GM18502 (cell line): ENCODE results near the gene OR8G1.
"Not testable (repeated sequence)": the region's sequence is repeated elsewhere in the genome, so short reads cannot be mapped to it uniquely, and the experiment has no call there.

Experiments used
- ATAC-seq: cut with Tn5 transposase; IDR thresholded peaks from one replicate; pipeline ENCODE4 v1.9.1; 2021; ENCODE audit warnings: mild to moderate bottlenecking; ENCODE audit not compliant: unreplicated experiment, poor library complexity

The OR8G1 gene, protein sequence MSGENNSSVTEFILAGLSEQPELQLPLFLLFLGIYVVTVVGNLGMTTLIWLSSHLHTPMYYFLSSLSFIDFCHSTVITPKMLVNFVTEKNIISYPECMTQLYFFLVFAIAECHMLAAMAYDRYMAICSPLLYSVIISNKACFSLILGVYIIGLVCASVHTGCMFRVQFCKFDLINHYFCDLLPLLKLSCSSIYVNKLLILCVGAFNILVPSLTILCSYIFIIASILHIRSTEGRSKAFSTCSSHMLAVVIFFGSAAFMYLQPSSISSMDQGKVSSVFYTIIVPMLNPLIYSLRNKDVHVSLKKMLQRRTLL

GRCh38 chr11:124240621-124241397 is at the start of gene OR8G1:
Gene OR8G1 (plus strand): TSS chr11:124241095. CDS start chr11:124249676, 8,581 bp downstream.
- no peak for ATAC-seq

DNA sequence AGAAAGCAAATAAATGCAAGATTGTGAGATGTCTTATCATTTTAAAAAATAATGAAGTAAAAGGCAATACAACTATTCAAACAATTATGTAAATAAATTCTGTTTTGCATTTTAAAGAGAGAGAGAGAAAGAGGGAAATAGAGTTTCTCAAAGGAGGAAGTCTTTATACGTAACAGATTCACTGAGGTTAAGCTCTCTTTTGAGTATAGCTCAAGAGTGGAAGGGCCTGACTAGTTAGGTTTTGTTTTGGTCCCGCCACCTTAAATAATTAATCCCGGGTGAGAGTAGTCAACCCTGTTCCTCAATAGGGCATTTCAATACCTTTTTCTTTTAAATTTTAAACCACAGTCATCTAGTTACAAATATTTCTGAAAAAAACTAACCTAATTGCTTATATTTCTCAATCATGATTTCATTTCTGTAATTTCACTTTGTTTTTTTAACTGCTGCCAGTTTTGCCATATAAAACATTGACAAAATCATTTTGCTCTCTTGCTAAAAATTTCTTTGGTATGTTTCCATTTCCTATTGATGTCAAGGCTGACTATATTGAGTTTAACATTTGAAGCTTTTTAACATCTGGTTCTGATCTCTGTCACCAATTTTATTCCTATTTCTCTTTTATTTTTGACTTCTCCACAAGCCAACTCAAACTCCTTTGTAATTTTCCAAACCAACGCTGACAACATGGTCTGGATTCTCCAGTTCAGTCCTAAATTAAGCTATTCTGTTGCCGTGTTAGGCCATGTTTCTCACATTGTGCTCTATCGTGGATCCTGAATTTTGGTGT is 47.5 kb upstream of the OR8G1 start:
- peak; percentile 63 for ATAC-seq

DNA sequence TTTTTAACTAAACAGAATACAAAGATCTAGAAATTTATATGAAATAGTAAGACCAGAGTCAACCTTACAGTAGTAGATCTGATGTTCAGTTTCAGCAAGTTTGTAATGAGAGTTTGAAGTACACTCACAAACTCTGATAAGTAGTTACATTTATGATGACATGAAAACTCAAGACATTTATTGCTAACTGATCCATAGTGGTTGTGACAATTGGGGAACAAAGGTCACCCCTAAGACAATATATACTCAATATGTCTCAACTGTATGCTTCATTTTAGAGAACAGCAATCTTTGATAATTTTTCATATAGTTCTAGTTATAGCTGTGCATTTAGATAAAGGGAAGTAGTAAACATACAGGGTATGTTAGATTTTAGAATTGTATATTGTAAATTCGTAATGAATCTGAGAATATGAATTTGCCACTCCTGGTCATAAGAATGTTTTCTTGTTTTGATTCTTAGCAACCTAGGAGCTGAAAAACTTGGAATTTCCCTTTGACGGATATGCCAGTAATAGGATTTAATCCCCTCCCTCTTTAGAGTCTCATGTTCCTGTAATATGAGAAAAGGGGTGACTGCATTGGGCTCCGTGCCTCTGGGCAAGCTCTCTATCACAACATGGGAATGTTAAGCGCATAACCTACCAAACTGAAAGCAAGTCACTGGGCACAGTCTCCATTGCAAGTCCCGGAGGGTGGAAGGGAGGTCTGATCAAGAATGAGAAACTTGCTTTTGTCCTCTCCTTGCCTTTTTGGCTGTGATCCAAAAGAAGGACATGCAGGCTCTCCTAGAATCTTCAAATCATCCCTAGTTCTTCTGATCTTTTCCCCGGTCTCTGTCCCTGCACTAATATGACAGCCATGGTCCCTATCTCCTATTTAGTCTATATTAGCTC is 46.4 kb upstream of the OR8G1 start:
- ATAC-seq = no peak

- peak; percentile 84 for ATAC-seq
Observed at GRCh38 chr11:124195189-124195734, 45.6 kb upstream of the OR8G1 start.

GRCh38 chr11:124197999-124198398 is 42.9 kb upstream of the OR8G1 start:
- ATAC-seq = no peak

DNA sequence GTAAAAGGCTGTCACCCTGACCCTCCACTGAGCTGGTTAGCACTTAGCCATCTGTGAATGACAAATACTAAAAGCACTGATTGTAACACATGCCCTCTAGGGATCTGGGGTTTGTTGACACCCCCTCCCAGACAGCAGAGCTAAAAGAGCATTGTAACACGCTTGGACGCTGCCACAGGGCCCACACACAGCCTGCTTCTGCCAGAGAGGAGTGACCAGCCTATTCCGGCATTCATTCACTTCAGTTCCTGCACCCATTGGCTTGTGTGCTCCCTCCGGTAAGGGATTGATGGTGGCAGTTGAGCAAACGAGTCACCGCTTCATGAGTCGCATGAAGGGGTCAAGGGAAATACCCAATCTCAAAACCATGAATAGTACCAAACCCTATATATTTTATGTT is 42.0 kb upstream of the OR8G1 start:
- no peak for ATAC-seq

GRCh38 chr11:124199702-124200101 is 41.2 kb upstream of the OR8G1 start:
- no peak for ATAC-seq

GRCh38 chr11:124200671-124201070 is 40.2 kb upstream of the OR8G1 start:
- no peak for ATAC-seq

- no peak for ATAC-seq
Observed at GRCh38 chr11:124202951-124203350, 37.9 kb upstream of the OR8G1 start.

DNA sequence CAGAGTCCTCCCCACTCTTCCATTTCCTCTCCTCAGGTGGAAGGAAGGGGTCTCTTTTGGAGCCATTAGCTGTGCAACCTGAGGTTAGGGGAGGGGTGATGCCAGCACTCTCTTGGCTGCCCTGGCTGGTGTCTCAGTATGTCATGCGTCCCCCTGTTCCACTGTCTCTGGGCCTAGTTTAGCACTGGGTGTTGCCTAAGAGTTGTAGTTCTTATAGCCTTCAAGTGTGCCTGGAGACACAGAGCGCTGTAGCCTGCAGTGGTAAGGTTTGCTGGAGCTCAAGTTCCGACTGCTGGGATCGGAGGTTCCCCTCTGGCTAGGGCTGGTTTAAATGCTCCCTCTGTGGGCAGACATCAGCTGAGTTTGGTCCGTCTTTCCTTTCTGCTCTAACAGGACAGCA is 36.9 kb upstream of the OR8G1 start:
- no peak for ATAC-seq

DNA sequence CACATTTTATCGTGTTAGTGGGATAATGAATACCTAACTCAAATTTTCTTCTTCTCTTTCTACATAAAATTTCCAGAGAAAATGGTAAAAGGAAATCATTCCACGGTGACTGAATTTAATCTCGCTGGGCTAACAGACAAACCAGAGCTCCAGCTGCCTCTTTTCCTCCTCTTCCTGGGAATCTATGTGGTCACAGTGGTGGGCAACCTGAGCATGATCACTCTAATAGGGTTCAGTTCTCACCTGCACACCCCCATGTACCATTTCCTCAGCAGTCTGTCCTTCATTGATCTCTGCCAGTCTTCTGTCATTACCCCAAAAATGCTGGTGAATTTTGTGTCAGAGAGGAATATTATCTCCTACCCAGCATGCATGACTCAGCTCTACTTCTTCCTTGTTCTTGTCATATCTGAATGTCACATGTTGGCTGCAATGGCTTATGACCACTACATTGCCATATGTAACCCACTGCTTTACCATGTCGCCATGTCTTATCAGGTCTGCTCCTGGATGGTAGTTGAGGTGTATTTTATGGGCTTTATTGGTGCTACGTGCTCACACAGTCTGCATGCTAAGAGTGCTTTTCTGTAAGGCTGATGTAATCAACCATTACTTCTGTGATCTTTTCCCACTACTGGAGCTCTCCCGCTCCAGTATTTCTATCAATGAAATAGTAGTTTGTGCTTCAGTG is 33.6 kb upstream of the OR8G1 start:
- ATAC-seq = no peak

GRCh38 chr11:124209824-124210357 is 31.0 kb upstream of the OR8G1 start:
- no peak for ATAC-seq

DNA sequence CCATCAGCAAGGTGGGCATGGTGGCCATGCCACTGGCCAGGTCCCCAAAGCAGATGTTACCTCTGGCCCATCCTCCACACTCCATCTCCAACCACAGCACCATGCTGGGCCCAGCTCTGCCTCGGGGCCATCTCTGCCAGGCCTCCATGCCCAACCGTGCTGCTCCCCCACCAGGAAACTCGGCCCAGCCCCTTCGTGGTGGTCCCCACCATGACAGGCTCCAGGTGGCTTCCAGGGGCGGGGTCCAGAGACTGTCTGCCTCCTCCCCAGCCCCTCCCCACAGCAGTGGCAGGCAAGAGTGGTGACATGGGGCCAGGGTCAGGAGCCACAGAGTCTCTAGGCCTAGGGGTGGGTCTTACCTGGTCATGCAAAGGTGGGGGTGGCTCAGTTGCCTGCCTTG is 30.5 kb upstream of the OR8G1 start:
- ATAC-seq = no peak

DNA sequence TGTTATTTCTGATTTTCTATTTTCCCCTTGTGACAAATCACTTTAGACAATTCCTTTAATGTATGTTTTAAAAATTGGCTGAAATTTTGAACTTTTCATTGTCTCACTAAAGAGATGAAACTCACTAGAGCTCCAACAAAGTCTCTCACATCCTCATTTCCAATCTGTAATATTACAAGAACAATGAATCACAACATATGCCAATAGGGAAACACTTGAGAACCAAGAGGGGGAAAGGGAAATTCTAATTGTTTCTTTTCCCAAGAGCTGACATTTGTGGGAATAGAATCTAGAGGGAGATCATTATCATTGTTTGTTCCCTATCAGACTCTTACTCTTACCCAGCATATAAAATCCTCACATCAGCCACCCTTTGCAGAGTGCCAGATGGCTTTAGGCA is 29.6 kb upstream of the OR8G1 start:
- ATAC-seq = no peak

DNA sequence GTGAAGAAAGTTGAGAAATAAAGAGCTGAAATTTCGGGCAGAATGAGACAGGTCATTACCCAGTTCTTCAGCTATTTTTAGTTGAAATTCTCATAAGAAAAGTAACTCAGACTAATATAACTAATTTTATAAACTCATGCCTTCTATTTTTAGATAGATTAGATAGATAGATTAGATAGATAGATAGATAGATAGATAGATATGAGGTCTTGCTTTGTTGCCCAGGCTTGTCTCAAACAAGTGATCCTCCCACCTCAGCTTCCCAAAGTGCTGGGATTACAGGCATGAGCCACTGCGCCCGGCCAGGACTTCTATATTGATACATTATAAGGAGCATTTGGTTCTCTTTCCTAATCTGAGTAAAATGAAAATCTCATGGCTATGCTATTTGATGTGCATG is 26.9 kb upstream of the OR8G1 start:
- ATAC-seq = no peak

DNA sequence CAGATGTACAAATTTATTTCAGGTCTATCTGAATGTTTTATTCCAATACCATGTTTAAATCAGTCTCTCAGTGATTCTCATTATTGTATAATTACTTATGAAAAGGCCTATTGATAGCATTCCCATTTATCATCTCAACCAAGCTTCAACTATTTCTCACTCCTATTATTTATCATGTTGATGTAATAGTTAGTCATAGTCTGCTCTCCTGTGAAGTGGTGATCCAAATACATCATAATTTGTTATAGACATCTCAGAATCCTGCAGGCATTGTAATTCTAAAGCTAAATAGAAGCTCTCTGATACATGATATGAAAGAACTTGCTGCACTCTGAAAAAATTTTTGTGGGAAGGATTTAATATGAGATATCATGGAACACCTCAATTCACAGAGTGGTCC is 21.8 kb upstream of the OR8G1 start:
- ATAC-seq = no peak

- ATAC-seq = no peak
Observed at GRCh38 chr11:124222407-124222806, 18.5 kb upstream of the OR8G1 start.

- ATAC-seq = not testable (repeated sequence)
Observed at GRCh38 chr11:124224618-124225423, 16.1 kb upstream of the OR8G1 start.
